GM21723 (cell line): ENCODE results near the gene SORCS1.
A peak's percentile ranks its signal among the peaks of the same experiment; 100 is the strongest.

Experiments used
- ATAC-seq: cut with Tn5 transposase; IDR thresholded peaks from one replicate; pipeline ENCODE4 v1.9.1; 2021; ENCODE audit warnings: mild to moderate bottlenecking, moderate library complexity; ENCODE audit not compliant: unreplicated experiment

SORCS1 gene

DNA sequence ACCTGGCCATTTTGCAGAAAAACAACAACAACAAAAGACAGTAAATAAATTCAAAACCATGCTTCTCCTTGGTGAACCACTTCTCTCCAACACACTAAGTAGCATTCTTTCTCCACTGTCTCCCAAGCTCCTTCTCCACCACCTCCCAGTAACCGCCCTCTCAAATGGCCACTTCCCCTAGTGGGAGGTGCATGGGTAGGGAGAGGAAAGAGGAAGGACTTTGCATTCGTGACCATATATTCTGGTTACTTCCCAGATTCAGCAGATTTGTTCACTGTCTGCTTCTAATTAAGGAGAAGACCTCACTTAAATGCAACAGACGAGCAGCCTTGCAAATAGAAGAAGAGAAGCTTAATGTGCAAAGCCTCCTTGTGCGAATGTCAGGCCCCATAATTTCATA, 166.8 kb downstream of the SORCS1 start:
- no peak for ATAC-seq

DNA sequence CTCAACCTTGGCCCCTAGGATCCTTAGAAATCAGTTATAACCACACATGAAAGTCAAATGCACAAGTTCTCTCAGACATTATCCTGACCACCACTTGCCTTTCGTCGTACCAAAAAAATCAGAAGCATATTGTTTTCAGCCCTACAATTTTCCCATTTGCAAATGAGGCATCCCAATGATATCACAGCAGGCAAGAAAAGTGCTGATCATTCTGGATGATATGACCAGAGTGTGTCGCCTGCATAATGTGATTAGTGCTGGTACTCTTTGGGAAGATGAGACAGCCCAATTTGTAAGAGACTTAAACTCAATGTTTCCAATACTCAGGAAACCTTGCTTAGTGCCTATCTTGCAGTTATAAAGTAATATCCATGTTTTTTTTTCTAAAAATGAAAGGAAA, 168.0 kb downstream of the SORCS1 start:
- no peak for ATAC-seq

DNA sequence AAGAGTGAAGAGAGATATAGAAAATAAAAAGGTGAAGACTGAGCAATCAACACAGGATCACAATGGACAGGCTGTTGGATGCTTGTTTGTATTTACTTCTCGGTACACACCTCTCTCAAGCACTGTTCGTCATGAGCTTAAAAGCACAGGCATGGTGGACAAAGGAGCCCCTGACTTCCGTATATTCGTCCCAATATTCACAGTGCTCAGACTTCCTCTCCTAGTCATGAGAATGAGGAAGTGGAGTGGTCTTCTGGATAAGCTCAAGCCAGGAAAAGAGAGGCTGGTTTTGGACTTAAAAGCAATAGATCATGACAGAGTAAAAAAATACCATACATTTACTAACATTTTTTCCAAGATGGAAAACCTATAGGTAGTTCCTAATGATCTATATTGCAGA, 172.5 kb downstream of the SORCS1 start:
- no peak for ATAC-seq

DNA sequence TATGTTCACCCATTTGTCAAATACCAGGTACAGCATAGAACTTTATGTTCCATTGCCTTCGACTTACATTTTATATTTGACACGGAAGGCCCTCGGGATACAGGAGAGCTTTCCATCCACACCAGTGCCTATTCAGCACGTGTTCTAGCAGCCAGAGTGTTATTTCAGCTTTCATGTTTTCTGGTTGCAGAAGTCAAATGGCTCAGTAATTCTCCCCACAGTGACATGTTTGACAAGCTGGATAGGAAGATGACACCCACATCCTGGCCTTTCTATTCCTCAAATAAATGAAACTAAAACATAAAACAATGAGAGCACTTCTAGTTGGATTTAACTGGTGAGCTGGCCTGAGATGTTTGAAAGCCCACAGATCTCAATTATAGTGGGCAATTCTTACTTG, 173.4 kb downstream of the SORCS1 start:
- ATAC-seq = no peak

DNA sequence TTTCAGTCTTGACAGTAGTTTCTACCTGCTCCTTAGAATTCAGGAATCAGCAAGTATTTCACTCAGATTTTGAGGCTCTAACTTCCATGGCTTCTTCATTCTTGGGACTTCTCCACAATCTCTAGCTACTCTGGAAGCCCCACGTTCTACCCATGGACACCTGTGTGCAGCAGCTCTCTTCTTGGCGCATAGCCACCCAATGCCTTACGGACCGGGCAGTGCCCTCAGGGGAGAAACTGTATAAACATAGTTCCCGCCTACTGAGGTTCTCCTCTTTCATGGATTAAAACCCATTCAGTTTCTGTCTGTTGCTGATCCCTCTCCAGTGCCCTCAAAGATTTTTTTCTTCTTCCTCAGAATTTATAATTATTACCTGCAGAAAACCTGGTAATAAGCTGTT, 177.1 kb downstream of the SORCS1 start:
- ATAC-seq = no peak

DNA sequence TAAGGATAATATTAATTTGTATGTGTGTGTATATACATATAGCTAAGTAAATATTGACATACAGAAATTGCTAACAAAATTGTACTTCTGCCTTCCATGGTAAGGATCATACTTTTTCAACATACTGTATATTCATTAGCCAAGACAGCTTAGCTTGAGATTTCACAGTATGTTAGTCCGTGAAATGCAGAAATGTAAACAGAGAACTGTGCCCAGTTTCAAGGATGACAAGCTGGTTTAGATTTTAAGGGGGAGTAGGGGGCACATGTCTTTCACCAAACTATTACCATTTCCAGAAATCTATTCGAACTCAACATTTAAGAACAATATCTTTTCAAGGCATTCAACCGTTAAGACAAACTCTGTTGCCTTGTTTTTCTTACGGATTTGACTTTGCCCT, 182.2 kb downstream of the SORCS1 start:
- no peak for ATAC-seq

DNA sequence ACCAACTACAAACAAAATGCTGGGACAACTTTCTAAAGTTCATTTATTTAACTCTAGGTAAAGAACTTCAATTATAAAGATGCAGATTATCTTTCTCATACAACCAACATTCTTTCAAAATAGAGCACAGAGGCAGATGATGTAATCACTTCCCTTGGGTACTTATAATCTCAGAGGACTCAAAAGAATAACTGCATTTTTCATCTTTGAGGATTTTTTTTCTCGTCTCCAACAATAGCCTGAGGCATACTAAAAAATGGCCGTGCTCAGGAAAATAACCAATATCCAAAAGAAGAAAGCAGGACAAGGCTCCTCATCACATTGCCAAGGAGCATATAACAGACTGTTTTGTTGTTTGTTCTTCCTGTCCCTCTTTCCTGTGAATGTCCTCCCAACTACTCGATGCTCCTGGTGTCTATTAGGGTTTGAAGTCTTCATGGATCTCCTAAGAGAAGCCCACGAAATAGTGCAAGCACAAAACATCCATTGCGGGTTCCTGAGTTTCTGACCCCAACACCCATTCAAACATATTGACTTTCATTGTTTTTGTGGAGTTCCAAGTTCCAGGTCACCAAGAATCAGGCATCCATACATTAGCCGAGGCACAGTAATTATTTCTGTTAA, 182.9 kb downstream of the SORCS1 start:
- ATAC-seq = no peak

DNA sequence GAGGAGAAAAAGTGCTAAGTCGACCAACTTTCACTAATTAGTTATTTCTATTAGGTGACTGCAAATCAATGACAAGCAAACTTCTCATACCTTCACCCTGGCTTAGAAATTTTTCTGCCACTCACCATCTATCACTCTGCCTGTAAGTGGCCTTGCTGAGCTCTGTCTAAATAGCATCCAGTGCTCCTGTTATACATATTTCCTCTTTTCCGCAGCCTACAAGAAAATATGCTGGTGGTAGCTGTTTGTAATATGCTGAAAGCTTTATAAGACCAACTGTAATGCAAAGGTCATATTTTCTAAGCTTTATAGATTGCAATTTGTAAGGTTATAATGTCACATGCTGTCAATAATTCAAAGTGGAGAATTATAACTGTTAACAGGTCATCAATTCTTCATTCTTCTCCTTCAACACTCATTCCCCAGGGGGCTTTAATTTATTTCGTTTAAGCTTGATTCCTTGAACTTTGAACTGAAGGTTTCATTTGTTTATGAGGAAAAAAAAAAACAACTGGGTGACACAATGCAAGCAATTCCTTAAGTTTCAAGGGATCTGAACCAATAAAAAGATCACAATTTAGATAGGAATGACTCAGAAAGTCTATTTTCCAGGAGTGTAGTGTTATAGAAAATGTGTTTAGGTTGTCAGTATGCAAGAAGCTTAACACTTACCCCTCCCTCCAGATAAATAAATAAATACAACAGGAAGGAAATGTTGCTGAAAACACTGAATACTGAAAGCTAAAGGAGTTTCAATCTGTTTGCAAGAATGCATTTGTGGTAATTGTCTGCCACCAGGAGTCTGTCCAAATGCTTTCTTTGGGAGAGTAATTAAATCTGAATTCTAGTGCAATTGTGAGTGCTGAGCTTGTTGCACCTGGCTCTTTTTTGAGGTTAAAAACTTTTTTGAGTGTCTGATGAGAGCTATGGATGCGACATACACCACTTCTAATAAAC, 183.7 kb downstream of the SORCS1 start:
- peak; percentile 93 for ATAC-seq

DNA sequence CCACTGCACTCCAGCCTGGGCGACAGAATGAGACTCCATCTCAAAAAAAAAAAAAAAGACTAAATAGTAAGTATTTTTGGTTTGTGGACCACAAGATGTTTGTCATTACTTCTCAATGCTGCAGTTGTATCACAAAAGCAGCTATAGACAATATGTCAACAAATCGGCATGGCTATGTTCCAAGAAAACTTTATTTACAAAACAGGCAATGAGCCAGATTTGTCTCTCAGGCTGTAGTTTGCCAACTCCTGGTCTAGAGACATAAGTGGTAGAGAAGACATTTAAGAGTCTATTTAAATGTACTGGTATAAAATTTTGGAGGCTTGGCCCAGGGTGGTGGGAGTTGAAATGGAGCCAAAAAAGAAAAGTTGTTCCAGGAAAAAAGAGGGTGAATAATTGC, 185.8 kb downstream of the SORCS1 start:
- ATAC-seq = no peak

DNA sequence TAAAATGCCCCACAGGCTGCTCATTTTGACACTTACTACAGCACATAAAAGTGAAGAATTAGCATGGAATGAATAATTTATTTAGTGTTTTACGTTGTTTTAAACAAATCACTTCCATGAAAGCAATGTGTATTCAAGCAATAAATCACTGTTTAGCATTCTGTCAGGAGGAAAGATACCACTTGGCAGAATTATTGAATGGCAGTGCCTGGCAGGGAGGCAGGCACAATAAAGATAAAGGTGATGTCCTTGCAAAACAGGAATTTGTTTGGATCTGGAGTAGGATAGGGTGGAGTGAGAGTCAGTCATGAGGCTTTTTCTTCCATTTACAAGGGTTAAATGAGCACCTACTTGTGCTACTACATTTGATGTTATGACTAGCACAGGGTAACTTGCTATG, 190.8 kb downstream of the SORCS1 start:
- ATAC-seq = no peak

DNA sequence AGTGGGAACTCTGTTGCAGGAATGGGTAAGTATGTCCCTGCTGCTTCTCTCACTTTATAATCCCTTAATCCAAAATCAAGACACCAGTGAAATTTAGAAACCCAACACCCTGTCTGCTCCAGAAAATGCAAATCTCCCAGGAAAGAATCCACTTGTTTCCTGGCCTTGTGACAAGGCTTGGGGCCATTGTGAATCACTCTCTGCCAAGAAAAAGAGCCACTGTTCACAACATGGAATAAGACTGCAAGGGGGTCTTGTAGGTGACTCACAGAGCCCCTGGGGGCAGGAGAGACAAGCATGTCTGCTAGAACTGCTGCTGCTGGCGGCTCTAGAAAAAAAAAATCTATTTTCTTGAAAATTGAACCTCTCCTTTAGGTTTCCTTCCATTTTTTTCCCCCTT, 191.2 kb downstream of the SORCS1 start:
- ATAC-seq = no peak

DNA sequence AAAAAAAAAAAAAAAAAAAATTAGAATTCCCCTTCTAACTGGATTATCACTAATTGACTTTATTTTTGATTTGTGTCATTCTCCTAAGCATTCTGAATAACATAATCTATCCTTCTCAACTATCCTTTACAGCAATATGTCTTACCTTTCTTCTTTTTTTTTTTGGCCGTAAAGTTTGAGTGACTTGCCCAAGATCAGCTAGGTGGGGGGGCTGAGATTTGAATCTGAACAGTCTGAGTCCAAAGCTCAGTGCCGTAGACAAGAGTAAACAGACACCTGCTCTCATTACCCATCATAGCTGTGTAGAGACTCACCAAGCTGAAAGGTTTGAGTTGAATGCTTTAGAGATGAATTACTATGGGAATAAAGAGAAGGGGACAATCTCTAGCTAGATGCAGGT, 192.1 kb downstream of the SORCS1 start:
- ATAC-seq = no peak

DNA sequence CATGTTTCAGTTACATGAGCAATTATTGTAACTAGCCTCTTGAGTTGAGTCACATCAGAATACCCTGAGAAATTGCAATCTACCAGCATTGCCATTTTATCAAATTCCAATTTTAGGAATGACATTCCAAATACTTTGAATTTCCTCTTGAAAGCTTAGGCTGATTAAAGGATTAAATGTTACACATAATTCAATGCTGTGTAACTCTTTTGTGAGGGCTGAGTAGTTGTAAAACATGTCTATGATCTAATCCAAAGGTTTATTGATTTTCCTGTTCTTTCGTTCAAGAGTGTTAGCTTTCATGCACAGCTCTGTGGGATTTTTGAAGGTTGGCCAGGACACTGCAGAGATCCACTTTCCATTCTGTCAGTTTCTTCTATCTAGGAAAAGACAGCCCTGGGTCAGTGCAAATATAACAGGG, 193.1 kb downstream of the SORCS1 start:
- ATAC-seq = no peak

DNA sequence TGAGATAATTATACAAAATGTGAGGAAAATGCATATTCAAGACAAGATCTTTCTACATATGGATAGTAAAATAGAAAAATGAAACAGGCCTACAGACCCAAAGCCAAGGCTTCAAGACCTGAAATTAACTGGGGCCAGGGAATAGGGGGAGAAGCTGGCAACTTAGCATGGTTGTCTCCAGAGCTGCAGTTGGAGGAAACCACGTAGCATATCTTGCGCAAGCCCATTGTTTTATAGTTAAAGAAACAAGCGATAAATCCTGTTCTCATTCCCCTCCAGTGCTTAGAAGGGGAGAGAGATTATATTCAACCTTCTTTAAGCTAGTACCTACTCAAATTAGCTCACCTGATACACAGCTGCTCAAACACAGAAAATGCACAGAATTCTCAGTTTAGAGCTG, 197.1 kb downstream of the SORCS1 start:
- ATAC-seq = no peak

DNA sequence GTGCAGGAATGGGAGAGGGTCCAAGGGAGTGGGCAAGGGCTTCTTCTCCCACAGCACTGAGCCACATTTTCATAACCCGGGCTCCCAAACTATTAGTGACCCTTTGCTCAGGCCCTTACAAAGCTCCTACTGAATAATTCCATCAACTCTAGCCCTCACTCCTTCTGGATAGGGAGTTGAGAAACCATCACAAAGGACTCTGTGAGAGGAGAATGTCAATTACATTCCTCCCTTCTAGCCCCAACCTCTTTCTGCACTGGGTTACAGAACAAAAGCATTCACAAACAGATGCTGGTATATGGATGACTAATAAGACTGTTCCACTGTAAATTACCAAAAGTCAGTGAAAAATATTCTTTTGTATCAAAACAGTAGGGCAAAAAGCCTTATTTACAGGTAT, 203.7 kb downstream of the SORCS1 start:
- no peak for ATAC-seq

DNA sequence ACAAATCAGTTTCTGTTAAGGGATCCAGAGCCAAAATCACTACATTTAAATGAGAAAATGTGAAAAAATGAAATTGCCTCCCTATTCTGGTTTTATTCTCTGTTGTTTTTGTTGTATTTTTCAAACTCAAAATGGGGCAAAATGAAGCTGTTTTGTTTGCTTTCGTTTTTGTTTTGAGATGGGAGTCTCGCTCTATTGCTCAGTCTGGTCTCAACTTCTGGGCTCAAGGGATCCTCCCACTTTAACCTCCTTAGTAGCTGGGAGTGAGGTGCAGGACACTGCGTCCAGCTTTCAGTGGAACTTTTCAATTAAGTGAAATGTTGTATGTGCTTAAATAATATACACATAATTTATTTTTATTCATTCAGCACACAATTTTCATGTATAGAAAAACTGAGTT, 205.0 kb downstream of the SORCS1 start:
- ATAC-seq = peak; percentile 57

DNA sequence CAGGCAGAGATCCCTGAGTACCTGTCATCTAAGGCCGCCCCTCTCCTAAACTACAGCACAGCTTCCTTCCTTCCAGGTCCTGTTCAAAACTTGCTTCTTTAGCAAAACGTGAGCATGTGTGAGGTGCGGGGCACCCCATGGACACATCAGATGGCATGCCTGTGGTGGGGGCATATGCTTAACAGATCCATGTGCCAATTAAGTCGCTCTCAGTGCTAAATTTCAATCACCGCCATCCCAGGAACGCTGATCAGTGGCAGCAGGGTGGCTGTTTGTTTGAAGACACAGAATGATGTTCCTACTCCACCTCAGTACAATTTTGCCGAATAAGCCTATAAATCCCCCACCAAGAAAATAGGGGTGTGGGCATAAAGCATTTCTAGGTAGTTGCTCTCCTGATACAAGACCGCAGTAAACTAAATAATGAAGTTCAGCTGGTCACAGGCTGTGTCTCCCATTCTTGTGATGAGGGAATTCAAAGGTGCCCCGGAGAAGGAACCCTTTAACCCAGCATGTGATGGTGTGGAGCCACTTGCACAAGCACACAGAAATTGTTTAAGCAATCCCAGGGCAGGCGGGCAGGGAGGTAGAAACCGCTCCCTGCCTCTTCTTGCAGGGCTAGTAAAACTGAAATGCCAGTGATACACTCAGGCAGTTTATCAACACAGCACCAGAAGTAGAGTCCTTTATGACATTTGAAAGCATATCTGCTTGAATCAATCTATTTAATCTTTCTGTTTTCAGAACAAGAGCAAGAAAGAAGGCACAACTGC, 205.7 kb downstream of the SORCS1 start:
- no peak for ATAC-seq

DNA sequence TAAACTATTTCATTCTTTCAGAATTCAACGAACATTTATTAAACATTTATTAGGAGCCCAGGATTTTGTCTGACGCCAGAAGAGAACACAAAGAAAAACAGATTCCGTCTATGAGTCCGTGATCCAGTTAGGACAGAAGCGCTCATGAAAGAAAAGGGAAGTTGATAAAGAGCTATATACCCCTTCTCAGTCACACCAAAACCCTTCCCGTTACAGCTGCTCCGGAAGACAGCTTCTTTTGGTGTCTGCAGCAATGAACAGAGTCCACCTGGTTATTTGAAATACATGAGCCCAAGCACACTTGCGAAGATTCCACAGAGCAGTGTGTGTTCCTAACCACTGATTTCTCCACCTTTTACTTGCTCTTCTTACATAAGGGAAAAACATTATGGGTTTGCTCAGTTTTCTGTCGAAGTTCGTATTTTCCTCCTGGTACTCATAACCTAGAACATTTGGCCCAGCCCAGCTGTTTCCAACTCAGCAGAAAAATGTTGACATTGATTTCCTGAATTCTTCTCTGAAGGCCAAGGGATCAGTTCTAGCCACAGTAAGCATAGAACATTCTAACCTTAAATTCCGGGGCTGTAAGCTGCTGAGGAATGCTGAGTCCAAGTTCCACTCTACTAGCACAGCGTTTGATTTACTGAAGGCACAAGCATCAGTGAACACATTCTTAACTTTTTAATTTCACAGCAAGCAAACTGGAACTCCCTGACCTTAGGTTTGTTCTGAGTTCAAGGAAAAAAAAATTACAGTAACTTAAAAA, 206.5 kb downstream of the SORCS1 start:
- ATAC-seq = peak; percentile 71

DNA sequence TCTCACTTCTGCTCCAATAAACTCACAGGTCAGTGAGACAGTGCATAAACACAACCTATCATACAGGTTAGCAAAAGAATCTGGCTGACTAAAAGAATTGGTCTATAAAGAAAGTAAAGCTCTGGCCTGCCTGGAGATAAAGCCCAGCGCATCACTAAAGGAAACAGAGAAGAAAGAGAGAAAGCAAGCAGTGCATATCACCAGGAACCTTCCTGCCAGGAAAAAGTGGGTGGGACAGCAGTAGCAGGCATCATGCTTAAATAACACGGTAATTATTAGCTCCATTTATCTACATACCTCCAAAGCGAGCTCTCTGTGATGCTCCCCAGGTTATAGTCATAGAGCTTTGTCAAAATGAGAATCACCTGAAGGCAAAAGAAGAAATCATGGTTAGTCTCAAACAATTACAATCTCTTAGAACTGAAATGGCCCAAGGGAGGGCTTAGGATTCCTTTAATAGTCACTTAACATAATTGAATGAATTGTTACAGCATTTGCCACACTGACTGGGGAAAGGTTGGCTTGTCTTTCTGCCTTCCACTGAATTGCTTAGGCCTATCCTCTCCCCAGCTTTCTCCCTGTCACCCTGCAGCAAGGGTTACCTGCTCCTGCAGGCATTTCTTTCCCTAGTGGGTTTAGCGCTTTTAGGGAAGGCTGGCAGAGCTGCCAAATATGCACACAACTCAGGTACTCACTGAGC, 208.1 kb downstream of the SORCS1 start:
- ATAC-seq = no peak

DNA sequence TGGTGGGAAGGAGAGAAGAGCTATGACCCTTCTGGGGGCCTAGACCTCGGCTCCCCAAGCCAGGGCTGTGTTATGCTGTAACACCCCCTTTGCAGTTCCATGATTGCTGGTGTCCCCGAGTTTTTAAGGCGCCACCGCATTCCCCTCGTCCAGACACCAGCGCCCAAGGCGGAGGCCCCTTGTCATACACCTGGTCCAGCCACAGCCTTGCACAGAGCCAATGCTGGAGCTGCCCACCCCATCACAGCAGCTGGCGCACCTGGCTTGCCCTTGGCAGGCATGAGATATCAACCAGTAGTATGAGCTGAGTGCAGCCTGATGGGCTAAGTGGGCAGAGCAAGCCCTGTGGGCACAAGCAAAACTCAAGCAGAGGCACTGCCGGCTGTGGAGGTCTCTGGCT, 209.4 kb downstream of the SORCS1 start:
- ATAC-seq = no peak
